ENCODE measurements around the gene SNRNP48.
A peak's percentile ranks its signal among the peaks of the same experiment; 100 is the strongest.

Gene SNRNP48

GRCh38 chr6:7647504-7647903, 57.5 kb downstream of the SNRNP48 start:
- peak; percentile 32 to 38 for ATAC-seq

- ATAC-seq: no peak
Observed at GRCh38 chr6:7649037-7649810, 59.2 kb downstream of the SNRNP48 start.

DNA sequence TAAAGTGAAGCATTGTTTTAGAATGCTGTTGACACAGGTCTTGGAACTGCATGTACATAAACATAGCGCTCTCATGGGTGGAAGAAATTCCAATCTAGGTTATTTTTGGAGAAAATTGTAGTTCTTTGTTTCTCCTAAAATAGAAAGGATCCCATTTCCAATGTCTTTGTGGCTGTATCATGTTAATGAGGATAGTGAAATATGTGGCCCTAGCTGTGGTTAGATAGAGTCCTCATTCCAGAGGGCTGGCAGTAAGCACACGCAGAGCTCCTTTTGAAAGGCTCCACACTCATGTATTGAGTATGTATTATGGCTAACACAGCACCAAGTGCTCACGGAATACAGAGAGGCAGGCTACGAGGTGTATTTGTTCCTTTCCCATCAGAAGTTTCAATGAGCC, 60.9 kb downstream of the SNRNP48 start:
- ATAC-seq: no peak

DNA sequence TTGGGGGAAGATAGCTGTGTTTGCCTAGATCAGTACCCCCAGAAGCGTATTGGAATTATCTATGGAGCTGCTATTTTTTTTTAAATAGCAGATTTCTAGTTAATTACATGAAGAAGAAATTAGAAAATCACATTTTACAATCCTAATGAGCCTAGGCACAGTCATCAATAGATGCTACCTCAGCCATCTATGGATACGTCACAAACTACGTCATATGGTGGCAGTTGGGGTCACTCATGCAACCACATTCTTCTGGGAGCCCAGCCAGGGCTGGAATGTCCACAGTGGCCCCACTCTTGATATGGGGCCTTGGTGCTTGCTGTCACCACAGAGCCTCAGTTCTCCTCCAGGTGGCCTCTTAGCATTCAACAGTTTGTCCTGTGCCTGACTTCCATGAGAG, 63.0 kb downstream of the SNRNP48 start:
- ATAC-seq: no peak

GRCh38 chr6:7656355-7656754, 66.4 kb downstream of the SNRNP48 start:
- no peak for ATAC-seq

DNA sequence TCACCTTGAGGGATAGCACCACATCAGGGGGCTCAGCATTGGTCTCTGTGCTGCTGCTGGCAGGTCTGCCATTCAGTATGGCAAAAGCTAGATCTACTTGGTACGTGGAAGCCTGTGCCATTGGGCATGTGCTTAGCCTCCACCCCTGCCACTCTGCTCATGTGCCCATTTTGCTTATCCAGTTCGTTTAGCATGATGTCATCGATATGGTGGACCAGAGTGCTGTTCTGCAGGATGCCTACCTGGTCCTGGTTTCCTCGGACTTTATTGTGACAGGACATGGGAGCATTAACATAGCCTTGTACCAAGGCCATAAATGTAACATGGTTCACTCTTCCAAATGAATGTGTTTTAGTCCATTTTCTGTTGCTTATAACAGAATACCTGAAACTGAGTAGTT, 68.5 kb downstream of the SNRNP48 start:
- ATAC-seq: no peak

DNA sequence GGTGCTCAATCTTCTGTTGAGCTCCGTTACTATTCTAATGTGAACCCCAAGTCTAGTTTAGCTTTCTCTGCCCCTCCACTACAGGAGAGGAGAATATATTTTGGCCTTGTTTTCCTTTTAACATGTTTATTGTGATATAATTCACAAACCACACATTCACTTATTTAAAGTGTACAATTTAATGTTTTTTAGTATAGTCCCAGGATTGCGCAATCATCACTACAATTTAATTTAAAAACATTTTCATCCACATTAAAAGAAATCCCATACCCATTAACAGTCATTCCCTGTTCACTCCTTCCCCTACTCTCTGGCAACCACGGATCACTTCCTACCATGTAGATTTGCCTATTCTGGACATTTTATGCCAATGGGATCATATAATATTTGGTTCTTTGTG, 71.4 kb downstream of the SNRNP48 start:
- ATAC-seq: no peak

Data from activated CD4-positive, CD25-positive, alpha-beta regulatory T cell treated with anti-CD3 and anti-CD28 coated beads, Interleukin-2, amount 50 U/mL, for 24 hours (primary cell).